ENCODE results near the gene TDRD12.

GRCh38 chr19:32748497-32748896, 28.9 kb downstream of the TDRD12 start:
- TF ChIP-seq KLF9 (tag by site-specific recombination; IDR thresholded peaks at IDR 0.05; ENCODE audit: low read depth) (no peak), ZBTB49 (tag by site-specific recombination; IDR thresholded peaks at IDR 0.05; ENCODE audit: low read depth) (no peak), CTCF (tag by site-specific recombination; IDR thresholded peaks at IDR 0.05) (peak; percentile 85), ZNF19 (tag by site-specific recombination; IDR thresholded peaks at IDR 0.05; ENCODE audit: low read depth) (no peak), ZNF747 (tag by site-specific recombination; IDR thresholded peaks at IDR 0.05) (no peak), ZNF423 (tag by site-specific recombination; IDR thresholded peaks at IDR 0.05) (no peak), ZNF416 (tag by site-specific recombination; IDR thresholded peaks at IDR 0.05) (no peak), PATZ1 (tag by site-specific recombination; IDR thresholded peaks at IDR 0.05) (no peak), ZNF701 (tag by site-specific recombination; IDR thresholded peaks at IDR 0.05) (no peak)
